HG02759 (cell line): ENCODE results near the gene PCDH9.
"Not testable (repeated sequence)": the region's sequence is repeated elsewhere in the genome, so short reads cannot be mapped to it uniquely, and the experiment has no call there.

Experiments used
- ATAC-seq: cut with Tn5 transposase; IDR thresholded peaks from one replicate; pipeline ENCODE4 v1.9.1; 2021; ENCODE audit warnings: mild to moderate bottlenecking, moderate library complexity; ENCODE audit not compliant: unreplicated experiment

Gene PCDH9

DNA sequence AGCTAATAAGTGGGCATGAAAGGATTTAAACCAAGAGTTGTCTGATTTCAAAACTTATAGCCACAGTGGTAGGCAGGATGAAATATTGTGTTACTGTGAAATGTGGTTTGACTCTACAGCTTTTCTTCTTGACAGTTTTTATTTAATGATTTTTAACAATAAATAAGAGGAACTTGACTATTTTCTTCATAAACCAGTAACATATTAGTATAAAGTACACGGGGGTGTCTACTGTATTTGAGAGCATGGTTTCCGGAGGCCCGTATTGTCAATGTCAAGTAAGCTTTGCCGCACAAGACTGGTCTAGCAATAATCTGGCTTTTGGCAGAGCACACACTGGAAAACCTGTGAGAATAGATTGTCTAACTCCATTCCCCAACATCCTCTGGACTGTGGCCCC lies 894.5 kb downstream of the PCDH9 start:
- no peak for ATAC-seq

DNA sequence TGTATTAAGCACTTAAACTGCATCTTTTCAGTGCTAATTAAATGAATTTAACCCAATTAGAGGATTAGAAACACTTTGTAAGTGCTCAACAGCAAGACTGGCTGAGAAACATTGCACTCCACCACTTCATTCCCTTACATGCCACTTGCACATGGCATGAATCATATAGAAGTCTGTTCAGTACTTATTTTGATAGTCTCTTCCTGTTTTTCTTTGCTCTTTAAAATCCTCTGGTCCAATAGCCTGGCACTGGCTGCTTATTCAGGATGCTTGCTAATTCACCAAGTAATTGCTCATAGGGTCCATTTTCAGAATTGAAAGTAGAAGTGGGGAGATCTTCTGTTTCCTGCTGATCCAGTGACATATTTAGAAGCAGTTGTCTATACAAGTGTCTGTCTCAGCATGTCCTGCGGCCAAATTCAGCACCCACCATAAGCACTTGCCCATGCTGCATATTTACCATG lies 900.1 kb downstream of the PCDH9 start:
- no peak for ATAC-seq

DNA sequence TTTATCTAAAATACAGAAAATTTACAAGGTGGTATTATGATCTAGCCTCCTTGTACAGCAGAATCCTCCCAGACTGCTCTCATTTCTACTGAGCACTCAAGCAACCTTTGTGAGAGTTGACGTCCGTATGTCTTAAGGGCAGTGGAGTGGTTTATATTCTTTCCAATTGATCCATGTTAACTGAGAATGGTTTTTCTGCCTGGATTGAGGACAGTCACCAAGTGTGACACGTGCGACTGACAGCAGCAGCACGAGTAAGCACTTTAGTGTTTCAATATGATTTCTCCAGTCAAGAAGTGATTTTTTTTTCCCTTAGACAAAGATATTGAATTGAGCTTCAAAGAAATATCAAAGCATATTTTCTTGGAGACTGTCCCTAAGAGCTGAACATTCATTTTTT lies 901.7 kb downstream of the PCDH9 start:
- ATAC-seq: no peak

DNA sequence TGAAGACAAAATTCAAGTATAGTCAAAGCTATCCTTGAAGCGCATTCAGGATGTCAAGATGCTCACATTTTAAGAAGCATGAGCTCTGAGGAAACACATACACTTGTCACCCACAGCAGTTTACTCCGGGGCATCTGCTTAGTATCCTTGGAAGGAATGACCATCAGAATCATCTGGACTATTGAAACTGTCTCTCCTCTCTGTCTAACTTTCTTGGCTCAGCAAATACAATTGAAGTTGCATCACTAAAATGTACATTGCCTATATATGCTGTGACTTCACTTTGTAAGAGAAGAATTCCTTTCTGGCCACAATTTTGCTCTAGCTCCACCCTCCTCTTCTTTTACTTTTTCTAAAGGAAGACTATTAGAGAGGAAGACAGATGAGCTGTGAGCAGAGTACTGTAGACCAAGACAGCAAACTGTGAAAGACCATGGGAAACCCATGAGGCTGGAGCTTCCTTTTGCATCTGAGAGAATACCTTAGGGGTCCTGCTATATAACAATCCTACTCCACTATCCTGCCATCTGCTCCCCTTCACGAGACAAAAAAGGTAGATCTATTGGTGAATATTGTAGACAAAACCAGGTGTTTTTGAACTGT lies 906.3 kb downstream of the PCDH9 start:
- ATAC-seq: no peak

DNA sequence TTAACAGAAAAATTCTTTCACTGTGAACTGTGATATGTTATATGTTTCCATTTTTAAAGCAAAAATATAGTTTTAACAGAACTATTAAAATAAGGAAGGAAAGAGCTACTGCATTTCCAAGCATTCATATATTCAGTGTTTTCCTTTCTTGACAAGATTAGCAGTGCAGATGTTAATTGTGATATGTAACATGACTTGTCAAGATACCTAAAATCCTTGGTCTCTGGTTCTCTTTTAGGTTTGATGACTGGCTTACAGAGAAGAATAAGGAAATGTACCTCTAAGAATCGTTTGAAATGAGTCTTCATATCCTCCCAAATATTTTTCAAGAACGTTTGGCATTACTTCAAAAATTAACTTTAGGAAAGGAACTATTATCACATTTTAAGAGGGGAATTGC lies 907.2 kb downstream of the PCDH9 start:
- no peak for ATAC-seq

DNA sequence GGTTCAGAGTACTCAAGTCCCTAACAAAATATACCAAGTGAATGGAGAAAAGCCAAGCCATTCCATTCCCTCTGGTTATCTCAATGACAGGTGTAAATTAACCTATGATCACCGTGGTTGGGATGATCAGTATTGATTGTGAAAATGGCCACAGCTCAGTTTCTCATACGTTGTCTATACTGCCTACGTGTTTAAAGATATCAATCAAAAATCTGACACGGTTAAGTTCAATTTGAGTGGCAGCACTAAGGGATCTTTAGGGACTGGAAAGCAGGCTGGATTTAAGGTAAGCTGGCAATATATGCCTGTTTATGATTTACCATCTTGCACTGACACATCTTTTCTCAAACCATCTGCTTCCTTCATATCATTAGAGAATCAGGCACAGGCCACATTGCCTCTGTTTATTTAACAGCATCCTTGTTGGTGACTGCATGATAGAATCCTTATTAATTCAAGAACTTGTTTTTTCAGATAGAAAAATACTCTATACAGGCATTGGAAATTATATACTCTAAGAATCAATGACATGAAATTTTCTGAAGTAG lies 907.9 kb downstream of the PCDH9 start:
- ATAC-seq: no peak

DNA sequence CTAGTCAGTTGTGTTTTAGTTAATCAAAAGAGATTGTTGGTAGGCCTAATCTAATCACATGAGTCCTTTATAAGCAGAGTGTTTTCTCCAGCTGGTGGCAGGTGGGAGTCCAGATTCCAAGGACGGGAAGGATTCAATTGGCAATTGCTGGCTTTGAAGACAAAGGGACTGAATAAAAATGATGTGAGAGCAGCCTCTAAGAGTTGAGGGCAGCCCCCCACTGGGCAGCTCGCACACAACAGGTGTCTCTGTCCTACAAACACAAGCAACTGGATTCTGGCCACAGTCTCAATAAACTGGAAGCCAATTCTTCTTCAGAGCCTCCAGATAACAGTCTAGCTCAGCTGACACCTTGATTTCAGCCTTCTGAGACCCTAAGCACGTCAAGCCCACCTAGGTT lies 915.2 kb downstream of the PCDH9 start:
- ATAC-seq: no peak

DNA sequence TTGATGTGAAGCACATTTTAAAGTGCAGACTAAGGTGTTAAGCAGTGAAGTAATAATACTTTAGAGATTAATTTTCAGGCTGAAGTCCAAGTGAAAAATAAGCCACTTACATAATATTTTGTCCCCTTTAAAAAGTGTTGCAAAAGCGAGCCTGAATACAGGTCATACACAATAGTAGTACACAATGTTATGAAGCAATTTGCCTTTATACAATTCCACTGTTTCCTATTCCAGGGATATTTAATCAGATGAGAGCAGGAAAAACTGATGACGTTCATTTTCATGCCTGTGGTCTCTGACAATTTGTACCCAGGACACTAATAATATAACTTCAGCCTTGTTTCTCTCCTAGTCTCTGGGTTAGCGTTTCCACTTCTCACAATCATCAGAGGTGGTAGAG lies 916.7 kb downstream of the PCDH9 start:
- ATAC-seq: no peak

DNA sequence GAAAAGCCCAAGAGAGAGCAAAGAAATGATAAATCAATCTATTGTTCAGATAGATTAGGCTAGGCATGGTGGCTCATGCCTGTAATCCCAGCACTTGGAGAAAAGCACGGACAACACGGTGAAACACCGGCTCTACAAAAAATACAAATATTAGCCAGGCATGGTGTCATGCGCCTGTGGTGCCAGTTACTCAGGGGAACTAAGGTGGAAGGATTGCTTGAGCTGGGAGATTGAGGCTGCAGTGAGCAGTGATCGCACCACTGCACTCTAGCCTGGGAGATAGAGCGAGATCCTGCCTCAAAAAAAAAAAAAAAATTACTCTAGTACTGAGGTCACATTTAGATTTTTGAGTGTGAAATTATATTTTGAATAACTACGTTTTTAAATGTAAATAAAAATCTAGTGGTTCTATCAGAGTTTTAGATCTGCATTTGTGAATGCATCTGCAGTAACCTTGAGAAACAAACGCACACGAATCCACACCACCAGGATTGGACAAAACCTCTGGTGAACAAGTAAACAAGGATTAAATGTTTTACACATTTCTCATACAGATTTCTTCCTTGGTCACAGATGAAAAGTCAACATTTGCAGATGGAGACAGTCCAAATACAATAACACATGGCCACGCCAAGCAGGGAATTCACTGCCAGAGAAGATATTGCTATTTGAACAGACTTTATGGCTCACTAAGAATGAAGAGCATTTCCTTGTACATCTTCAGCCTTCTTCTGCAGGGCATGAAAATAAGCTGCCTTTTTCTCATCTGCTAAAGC lies 917.6 kb downstream of the PCDH9 start:
- ATAC-seq: no peak

DNA sequence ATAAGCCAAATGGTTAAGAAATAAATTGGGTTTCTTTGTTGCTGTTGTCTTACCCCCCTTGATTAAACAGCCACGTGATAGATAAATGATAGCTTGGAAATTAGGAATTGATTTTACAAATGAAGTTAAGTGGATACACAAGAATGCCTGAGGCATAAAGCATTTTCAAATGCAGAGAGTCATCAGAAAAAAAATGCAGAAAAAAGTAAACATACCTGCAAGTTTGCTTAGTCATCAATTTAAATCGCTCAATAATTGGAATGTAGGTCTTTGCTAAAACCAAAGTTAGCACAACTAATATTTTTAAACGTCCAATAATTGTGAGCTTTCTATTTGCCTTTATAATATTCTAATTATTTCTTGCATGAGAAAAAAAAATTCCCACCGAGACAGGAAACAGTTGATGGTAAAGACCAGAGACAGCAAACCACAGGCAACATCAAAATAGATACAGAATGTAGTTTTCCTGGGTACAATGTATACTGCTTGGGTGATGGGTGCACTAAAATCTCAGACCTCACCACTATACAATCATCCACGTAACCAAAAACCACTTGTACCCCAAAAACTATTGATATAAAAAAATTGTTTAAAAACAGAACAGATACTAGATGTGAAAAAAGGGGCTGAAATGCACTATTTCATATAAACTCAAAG lies 924.0 kb downstream of the PCDH9 start:
- no peak for ATAC-seq

DNA sequence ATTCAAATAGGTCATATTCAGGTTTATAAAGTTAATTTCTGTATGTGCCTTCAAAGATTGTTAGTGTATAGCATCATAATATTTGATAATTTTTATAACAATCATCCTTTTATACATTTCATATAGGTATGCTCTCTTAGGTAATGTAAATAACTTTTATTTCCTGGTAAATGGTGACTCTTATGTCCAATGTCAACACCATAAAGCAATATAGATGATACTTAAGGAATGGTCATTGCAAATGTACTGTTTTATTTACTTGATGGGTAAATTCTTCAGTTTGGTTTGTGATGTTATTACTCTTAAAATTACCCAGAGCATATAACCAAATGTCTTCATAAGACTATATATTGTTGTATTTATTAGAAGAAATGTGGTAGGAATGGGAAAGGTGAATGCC lies 928.7 kb downstream of the PCDH9 start:
- no peak for ATAC-seq

DNA sequence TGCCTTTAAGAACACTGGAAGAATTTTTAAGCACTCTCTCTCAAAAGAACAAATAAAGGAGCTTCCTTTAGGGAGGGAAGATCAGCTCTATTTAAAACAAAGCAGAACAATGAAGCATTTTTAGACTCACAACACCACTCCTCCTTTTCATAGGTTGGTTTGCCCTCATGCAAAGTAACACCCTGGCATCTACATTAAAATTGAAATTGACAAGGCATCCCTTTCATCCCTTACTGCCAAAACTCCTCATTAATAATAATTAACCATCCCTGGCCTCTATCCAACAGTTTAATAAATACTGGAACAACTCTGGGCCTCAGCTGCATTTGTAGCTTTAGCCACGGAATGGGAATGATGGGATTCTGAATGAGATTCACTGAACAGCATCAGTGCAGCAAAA lies 929.1 kb downstream of the PCDH9 start:
- ATAC-seq: no peak

DNA sequence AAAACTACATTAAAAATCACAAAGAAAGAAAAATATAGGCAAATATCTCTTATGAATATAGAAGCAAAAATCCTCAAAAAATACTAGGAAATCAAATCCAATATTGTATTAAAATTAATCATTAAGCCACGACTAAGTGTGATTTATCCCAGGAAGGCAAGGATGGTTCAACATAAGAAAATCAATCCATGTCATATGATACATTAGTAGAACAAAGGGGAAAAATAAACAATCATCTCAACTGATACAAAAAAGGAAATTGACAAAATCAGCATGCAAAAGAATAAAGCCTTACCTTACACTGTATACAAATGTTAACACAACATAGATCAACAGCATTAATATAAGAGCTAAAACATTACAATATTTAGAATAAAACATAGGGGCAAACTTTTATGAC lies 933.3 kb downstream of the PCDH9 start:
- ATAC-seq: no peak

DNA sequence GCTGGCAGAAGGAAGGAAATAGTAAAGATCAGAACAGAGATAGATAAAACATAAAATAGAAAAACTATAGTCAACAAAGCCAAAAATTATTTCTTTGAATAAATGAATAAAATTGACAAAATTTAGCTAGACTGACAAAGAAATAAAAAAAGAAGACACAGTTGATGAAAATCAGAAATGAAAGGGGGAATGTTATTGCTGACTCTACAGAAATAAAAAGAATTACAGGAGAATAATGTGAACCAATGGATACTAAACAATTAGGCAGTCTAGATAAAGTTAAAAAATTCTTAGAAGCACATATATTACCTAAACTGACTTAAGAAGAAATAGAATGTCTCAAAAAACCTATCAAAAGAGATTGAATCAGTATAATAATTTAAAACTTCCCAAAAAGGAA lies 933.8 kb downstream of the PCDH9 start:
- ATAC-seq: no peak

DNA sequence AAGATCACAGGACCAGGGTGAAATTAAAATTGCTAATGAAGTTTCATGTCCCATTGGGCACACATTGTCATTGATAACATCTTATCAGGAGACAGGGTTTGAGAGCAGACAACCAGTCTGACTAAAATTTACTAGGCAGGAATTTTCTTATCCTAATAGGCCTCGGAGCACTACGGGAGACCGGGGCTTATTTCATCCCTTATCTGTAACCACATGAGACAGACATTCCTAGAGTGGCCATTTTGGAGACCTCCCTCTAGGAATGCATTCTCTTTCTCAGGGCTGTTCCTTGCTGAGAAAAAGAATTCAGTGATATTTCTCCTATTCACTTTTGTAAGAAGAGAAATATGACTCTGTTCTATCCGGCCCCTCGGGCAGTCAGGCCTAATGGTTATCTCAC lies 943.3 kb downstream of the PCDH9 start:
- ATAC-seq: not testable (repeated sequence)

DNA sequence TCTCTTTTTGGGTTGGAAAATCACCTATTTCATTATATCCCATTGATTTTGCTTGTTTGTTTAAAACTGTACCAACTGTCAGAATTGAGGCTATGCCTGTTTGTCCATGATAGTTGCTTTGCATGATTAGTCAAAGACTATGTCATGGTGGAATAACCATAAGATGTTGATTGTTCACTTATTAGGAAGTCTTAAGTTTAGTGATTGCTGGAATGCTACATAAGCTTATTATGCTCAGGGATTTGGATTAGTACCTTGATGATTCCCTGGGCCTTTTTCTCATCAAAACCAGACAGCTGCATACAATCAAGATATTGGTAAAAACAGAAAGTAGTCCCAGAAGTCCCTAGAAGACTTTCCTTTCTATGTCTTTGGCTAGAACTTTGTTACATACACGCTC lies 954.7 kb downstream of the PCDH9 start:
- no peak for ATAC-seq

DNA sequence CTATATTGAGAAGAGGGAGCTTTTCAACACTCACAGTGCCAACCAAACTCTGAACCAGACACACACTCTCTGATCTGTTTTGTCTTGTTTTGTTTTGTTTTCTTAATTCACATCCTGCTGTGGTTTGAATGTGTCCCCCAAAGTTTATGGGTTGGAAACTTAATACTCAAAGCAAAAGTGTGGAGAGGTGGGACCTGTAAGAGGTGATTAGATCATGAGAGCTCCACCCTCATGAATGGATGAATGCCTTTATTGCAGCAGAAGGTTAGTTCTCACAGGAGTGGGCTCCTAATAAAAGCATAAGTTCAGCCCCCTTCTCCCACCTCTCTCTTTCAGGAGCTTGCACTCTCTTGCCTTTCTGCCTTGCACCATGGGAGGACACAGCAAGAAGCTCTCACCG lies 957.1 kb downstream of the PCDH9 start:
- ATAC-seq: no peak

DNA sequence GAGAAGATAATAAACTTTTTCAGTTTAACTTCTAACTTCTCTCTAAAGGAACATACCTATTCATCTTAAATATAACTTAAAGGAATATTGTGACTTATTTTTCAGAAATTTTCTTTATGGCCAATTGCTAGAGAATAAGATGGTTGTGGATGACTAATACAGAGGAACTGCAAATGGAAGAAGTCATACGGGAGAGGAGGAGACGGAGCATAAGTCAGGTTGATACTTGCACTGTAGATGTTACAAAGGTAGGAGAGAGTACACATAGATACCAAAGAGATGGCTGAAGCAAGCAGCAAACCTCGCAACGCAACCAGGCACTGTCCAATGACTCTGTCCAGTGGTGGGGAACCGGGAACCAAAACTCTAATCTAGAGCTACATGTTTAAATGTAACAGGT lies 963.4 kb downstream of the PCDH9 start:
- no peak for ATAC-seq

DNA sequence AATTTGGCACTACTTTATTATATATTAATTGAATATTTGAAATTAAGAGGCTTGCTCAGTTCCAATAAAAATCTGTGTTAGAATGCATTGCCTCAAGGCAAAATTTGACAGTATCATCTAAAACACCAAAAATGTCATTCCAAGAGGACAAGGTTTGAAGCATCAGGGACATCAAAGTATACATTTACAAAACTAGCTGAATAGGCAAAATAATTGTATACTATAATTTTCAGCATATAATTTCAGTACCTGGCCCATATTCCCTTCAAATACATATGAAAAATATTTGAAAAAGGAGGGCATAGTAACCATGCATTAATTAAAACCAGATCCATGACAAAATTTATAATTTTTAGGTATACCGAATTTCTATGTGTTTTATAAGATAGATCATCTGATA lies 963.8 kb downstream of the PCDH9 start:
- ATAC-seq: no peak

DNA sequence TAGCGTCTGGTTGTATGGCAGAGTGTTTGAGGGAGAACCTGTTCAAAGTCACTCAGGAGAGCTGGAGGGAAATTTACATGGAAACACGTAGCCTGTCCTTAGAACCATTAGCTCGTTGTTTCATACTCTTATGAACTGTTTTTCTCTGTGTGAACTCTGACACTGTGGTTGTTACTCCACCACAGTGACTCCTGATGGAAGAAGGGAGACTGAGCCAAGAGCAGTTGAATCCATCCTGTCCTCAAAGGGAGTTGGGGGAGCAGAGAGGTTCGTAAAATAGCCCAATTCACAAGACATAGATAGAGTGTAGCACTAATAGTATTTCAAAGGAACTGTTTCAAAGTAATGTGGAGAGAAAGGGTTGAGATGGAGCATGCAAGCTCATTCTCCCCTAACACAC lies 964.8 kb downstream of the PCDH9 start:
- no peak for ATAC-seq

DNA sequence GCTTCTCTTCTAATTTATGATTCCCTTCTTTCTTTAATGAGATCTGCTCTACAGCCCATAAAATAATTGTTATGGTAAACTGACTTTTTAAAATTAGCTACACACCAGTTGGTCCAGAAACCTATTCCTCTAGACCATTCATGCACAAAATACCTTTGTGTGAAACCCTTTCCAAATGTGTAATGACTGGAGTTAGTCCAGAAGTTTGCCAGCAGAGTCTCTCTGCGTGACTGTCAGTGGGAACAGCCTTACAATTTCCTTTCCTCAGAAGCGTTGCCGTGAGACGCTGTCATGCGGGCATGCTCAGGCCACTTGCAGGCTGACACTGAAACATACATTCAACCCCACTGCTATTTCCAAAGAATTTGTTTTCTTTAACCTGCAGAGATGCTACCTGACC lies 965.2 kb downstream of the PCDH9 start:
- no peak for ATAC-seq

DNA sequence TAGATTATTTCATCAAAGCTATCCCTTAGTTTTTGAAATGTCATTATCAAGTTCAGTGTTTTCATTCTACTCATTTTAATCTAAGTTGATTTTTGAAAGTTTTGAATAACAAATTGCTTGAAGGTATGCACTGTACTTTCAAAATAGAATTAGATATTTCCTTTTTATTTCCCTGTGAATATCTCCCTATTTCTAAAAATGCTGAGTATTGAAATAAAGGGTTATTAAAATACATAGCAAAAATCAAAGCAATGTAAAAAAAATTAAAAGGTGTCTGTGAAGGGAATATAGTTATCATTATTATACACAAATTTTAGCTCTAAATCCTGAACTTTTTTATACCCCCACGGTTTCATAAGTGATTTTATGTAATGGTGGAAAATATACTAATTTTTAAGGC lies 967.8 kb downstream of the PCDH9 start:
- ATAC-seq: no peak
